DOHH2 (cell line): ENCODE data around the gene LCE1E.

ENCODE experiments used
- EZH2phosphoT487 ChIP-seq: fragments of 200-600 bp; sonication (generic); IDR thresholded peaks from 2 replicates; pipeline ENCODE4 v1.6.1; 2017; ENCODE audit warnings: borderline replicate concordance, mild to moderate bottlenecking, antibody characterized with exemption, low read length, moderate library complexity, mixed read lengths
- TF ChIP-seq, protein P1 (sequence below): fragments of 200-600 bp; sonication (generic); IDR thresholded peaks from one replicate; pipeline ENCODE4 v1.5.1; 2014; ENCODE audit warnings: antibody characterized with exemption, mild to moderate bottlenecking, low read depth, low read length; ENCODE audit not compliant: poor library complexity, severe bottlenecking

DNA sequence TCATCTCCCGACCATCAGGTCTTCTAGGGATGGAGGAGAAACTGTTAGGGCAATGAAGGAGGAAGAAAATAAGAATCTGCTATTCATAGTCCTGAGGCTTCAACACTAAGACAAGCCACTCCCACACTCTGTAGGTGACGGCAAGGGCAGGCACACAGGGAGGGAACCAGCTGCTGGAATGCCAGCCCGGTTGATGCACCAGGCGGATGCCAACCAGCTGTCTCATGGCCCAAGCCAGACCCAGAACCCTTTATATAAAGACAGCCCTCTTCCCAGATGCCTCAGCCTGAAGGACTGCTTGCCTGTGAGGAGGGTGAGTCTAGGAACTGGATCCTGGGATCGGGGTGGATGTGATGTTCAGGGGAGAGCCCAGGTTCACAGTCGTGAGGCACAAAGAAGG lies 28.3 kb upstream of the LCE1E start, which contains the start of gene KPRP:
- TF ChIP-seq, protein P1, sequence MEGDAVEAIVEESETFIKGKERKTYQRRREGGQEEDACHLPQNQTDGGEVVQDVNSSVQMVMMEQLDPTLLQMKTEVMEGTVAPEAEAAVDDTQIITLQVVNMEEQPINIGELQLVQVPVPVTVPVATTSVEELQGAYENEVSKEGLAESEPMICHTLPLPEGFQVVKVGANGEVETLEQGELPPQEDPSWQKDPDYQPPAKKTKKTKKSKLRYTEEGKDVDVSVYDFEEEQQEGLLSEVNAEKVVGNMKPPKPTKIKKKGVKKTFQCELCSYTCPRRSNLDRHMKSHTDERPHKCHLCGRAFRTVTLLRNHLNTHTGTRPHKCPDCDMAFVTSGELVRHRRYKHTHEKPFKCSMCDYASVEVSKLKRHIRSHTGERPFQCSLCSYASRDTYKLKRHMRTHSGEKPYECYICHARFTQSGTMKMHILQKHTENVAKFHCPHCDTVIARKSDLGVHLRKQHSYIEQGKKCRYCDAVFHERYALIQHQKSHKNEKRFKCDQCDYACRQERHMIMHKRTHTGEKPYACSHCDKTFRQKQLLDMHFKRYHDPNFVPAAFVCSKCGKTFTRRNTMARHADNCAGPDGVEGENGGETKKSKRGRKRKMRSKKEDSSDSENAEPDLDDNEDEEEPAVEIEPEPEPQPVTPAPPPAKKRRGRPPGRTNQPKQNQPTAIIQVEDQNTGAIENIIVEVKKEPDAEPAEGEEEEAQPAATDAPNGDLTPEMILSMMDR = no peak
- TF ChIP-seq EZH2phosphoT487 = no peak
